Measurements from ENCODE around the gene TFIP11.

Gene TFIP11

DNA sequence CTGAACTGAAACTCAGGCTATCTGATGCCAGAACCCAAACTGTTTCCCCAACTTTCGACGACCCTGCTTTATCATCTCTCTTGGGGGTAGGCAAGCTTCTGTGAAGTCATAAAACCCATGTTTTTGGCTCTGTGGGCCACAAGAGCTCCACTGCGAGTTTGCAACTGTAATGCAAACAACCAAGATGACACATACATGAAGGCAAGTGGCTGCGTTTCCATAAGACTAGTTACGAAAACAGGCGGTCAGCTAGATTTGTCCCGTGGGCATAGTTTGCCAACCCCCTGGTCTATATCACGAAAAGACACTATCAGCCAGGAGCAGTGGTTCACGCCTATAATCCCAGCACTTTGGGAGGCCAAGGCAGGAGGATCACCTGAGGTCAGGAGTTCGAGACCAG is 40.2 kb upstream of the TFIP11 start:
- no peaks in the 10 kb centered on the region for H3K36me3 ChIP-seq (ENCODE audit: insufficient read depth)

DNA sequence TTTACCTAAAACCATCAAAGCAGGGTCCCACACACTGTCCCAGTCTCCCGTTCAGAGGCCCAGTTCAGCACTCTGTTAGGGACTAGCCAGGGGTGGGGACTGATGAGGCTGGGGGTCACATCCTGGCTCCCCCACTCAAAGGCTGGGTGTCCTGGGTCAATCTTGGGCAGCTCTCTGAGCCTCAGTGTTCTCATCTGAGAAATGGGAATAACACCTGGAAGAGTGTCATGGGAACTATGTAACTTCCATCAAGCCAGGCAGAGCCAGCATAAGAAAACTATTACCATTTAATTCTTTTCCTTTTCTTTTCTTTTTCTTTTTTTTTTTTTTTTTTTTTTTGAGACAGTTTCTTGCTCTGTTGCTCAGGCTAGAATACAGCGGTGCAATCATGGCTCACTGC is 39.3 kb upstream of the TFIP11 start:
- Histone ChIP-seq H3K4me1 (ENCODE audit: low read depth, poor library complexity, severe bottlenecking) (peaks cover 86% of the 10 kb centered on the region), H3K79me2 (ENCODE audit: insufficient read depth, low read depth) (peaks cover 50% of the 10 kb centered on the region), H3K27ac (no peak overlapping the region; the same call in 1 of the 2 replicates), H2AFZ (ENCODE audit: low read depth) (no peak overlapping the region), H3K4me2 (no peak overlapping the region), H4K20me1 (ENCODE audit: insufficient read depth) (no peaks in the 10 kb centered on the region), H3K4me3 (IDR thresholded peaks at IDR 0.05; ENCODE audit: insufficient read depth, low read depth, low read length) (no peak overlapping the region), H3K36me3 (ENCODE audit: insufficient read depth) (no peaks in the 10 kb centered on the region), H3K27me3 (ENCODE audit: insufficient read depth, low read depth) (no peaks in the 10 kb centered on the region), H3K9ac (peak overlapping the region; percentile 20; the same call in 1 of the 2 replicates)
- TF ChIP-seq, protein P1, sequence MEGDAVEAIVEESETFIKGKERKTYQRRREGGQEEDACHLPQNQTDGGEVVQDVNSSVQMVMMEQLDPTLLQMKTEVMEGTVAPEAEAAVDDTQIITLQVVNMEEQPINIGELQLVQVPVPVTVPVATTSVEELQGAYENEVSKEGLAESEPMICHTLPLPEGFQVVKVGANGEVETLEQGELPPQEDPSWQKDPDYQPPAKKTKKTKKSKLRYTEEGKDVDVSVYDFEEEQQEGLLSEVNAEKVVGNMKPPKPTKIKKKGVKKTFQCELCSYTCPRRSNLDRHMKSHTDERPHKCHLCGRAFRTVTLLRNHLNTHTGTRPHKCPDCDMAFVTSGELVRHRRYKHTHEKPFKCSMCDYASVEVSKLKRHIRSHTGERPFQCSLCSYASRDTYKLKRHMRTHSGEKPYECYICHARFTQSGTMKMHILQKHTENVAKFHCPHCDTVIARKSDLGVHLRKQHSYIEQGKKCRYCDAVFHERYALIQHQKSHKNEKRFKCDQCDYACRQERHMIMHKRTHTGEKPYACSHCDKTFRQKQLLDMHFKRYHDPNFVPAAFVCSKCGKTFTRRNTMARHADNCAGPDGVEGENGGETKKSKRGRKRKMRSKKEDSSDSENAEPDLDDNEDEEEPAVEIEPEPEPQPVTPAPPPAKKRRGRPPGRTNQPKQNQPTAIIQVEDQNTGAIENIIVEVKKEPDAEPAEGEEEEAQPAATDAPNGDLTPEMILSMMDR (conservative IDR thresholded peaks at IDR 0.05; ENCODE audit: low read depth, low read length), result no peak

More for the DNA sequence above, 40.2 kb upstream of the TFIP11 start:
- Histone ChIP-seq H3K27me3 (ENCODE audit: insufficient read depth, low read depth) (no peaks in the 10 kb centered on the region), H3K27ac (peak overlapping the region; percentile 91; the same call in 1 of the 2 replicates), H3K4me3 (IDR thresholded peaks at IDR 0.05; ENCODE audit: insufficient read depth, low read depth, low read length) (no peak overlapping the region), H2AFZ (ENCODE audit: low read depth) (no peak overlapping the region), H3K9ac (peak overlapping the region; percentile 45; the same call in 1 of the 2 replicates), H3K4me1 (ENCODE audit: low read depth, poor library complexity, severe bottlenecking) (peaks cover 82% of the 10 kb centered on the region), H3K79me2 (ENCODE audit: insufficient read depth, low read depth) (peaks cover 56% of the 10 kb centered on the region), H4K20me1 (ENCODE audit: insufficient read depth) (no peaks in the 10 kb centered on the region), H3K4me2 (peak overlapping the region; percentile 22; the same call in 1 of the 2 replicates)
- TF ChIP-seq, protein P1 (conservative IDR thresholded peaks at IDR 0.05; ENCODE audit: low read depth, low read length), result no peak

DNA sequence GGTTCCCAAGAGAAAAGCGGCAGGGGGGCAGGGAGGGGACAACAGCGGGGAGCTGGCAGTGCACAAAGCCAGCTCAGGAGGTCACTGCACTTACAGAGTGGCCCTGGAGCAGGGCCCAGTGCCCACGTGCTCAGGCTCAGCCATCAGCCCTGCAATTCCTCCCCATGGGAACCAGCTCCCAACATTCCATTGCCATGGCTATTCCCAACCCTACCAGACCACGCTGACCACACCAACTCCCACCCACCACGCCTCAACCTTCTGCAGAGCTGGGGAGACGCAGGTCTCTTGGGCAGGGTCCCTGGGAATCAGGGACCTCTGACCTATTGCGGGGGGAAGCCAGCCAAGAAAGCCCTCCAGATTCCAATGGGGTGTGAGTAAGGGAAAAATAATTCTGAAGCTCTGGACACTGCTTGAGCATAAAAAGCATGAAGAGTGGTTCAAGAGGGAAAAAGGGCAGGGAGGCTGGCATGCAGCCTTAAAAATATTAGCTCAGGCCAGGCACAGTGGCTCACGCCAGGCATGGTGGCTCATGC is 38.3 kb upstream of the TFIP11 start:
- TF ChIP-seq, protein P1 (conservative IDR thresholded peaks at IDR 0.05; ENCODE audit: low read depth, low read length), result no peak
- H3K9ac ChIP-seq, result no peak overlapping the region
- no peaks in the 10 kb centered on the region for H3K27me3 ChIP-seq (ENCODE audit: insufficient read depth, low read depth)
- no peaks in the 10 kb centered on the region for H4K20me1 ChIP-seq (ENCODE audit: insufficient read depth)
- H3K4me1 ChIP-seq (ENCODE audit: low read depth, poor library complexity, severe bottlenecking), result peaks cover 83% of the 10 kb centered on the region
- H3K4me3 ChIP-seq (IDR thresholded peaks at IDR 0.05; ENCODE audit: insufficient read depth, low read depth, low read length), result no peak overlapping the region
- H3K4me2 ChIP-seq, result no peak overlapping the region
- H3K27ac ChIP-seq, result no peak overlapping the region; the same call in 1 of the 2 replicates
- no peaks in the 10 kb centered on the region for H3K36me3 ChIP-seq (ENCODE audit: insufficient read depth)
- H3K79me2 ChIP-seq (ENCODE audit: insufficient read depth, low read depth), result peaks cover 50% of the 10 kb centered on the region
- no peak overlapping the region for H2AFZ ChIP-seq (ENCODE audit: low read depth)

GRCh38 chr22:26549902-26550497 is 37.7 kb upstream of the TFIP11 start:
- H3K4me2 ChIP-seq, result no peak overlapping the region
- no peaks in the 10 kb centered on the region for H4K20me1 ChIP-seq (ENCODE audit: insufficient read depth)
- no peak overlapping the region for H2AFZ ChIP-seq (ENCODE audit: low read depth)
- TF ChIP-seq, protein P1 (conservative IDR thresholded peaks at IDR 0.05; ENCODE audit: low read depth, low read length), result no peak
- no peak overlapping the region for H3K27ac ChIP-seq
- no peak overlapping the region for H3K4me3 ChIP-seq (IDR thresholded peaks at IDR 0.05; ENCODE audit: insufficient read depth, low read depth, low read length)
- no peak overlapping the region for H3K9ac ChIP-seq
- H3K36me3 ChIP-seq (ENCODE audit: insufficient read depth), result no peaks in the 10 kb centered on the region
- H3K79me2 ChIP-seq (ENCODE audit: insufficient read depth, low read depth), result peaks cover 50% of the 10 kb centered on the region
- peaks cover 78% of the 10 kb centered on the region for H3K4me1 ChIP-seq (ENCODE audit: low read depth, poor library complexity, severe bottlenecking)
- H3K27me3 ChIP-seq (ENCODE audit: insufficient read depth, low read depth), result no peaks in the 10 kb centered on the region

Measured in KMS-11 (cell line).